ENCODE data around the gene EPS8L3. TPM values are rescaled to one million over a fixed set of nuclear protein-coding genes. Genes with fewer than 3 reads are reported as not detected.

EPS8L3 gene
- polyA plus RNA-seq, 1 donor from 2014 or later = not detected

- Mint-ChIP-seq H3K4me3 (no peak overlapping the region), H3K9me3 (peaks cover 0 to 8% (median 0%) of the 10 kb centered on the region in 3 donors), H3K4me1 (peaks cover 0 to 2% (median 0%) of the 10 kb centered on the region in 3 donors), H3K27me3 (peaks cover 2% of the 10 kb centered on the region), H3K36me3 (no peaks in the 10 kb centered on the region), H3K27ac (no peak overlapping the region)
Observed at GRCh38 chr1:109777436-109777835, 13.7 kb upstream of the EPS8L3 start.

- Mint-ChIP-seq H3K4me1 (peaks cover 0 to 2% (median 0%) of the 10 kb centered on the region in 3 donors), H3K4me3 (no peak overlapping the region), H3K27me3 (peaks cover 2% of the 10 kb centered on the region), H3K27ac (no peak overlapping the region), H3K9me3 (peaks cover 0 to 8% (median 0%) of the 10 kb centered on the region in 3 donors), H3K36me3 (no peaks in the 10 kb centered on the region)
Observed at GRCh38 chr1:109776911-109777310, 13.2 kb upstream of the EPS8L3 start.

DNA sequence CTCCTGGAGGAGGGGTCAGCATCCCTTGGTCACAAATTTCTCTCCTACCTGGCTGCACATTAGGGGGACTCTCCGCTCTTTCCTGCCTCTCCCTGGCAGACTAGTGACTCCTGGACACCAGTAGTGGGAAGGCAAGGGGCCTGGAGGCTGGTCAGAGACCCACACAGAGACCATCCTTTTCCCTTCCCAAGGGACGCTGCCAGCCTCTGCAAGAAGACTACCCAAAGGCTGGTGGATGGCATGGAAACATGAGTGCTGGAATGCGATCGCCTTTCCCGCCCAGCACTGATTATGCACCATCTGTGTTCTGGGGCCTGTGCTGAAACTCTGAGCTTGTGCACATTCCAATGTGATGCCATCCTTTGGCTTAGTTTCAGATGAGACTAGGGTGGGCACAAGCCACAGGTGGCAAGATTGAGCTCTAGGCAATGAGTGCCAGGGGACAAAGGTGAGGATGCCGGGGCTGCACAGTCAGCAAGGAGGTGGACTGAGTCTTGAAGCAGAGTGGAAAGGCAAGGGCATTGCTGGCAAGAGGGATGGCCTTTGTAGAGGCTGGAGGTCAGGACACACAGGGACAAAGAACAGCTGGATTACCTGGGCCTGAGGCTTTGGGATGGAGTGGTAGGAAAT is 12.6 kb upstream of the EPS8L3 start:
- peaks cover 0 to 8% (median 0%) of the 10 kb centered on the region in 3 donors for H3K9me3 Mint-ChIP-seq
- no peak overlapping the region for H3K27ac Mint-ChIP-seq
- no peaks in the 10 kb centered on the region for H3K36me3 Mint-ChIP-seq
- no peak overlapping the region for H3K4me3 Mint-ChIP-seq
- peaks cover 0 to 2% (median 0%) of the 10 kb centered on the region in 3 donors for H3K4me1 Mint-ChIP-seq
- peaks cover 2% of the 10 kb centered on the region for H3K27me3 Mint-ChIP-seq

GRCh38 chr1:109775398-109775797 is 11.7 kb upstream of the EPS8L3 start:
- H3K4me1 Mint-ChIP-seq = peaks cover 0 to 2% (median 0%) of the 10 kb centered on the region in 3 donors
- H3K9me3 Mint-ChIP-seq = peaks cover 0 to under 1% (median 0%) of the 10 kb centered on the region in 3 donors
- H3K27me3 Mint-ChIP-seq = peaks cover 2% of the 10 kb centered on the region
- no peak overlapping the region for H3K4me3 Mint-ChIP-seq
- no peak overlapping the region for H3K27ac Mint-ChIP-seq
- H3K36me3 Mint-ChIP-seq = no peaks in the 10 kb centered on the region

- no peaks in the 10 kb centered on the region for H3K36me3 Mint-ChIP-seq
- no peaks in the 10 kb centered on the region for H3K9me3 Mint-ChIP-seq
- H3K4me1 Mint-ChIP-seq = peaks cover 0 to 2% (median 0%) of the 10 kb centered on the region in 3 donors
- H3K27ac Mint-ChIP-seq = no peak overlapping the region
- peaks cover 2% of the 10 kb centered on the region for H3K27me3 Mint-ChIP-seq
- H3K4me3 Mint-ChIP-seq = no peak overlapping the region
Observed at GRCh38 chr1:109773900-109774485, 10.3 kb upstream of the EPS8L3 start.

GRCh38 chr1:109773203-109773899 is 9.6 kb upstream of the EPS8L3 start:
- Mint-ChIP-seq H3K4me3 (peak overlapping the region in 1 of 4 donors; percentile 38), H3K27me3 (peaks cover 2% of the 10 kb centered on the region), H3K9me3 (no peaks in the 10 kb centered on the region), H3K27ac (peak overlapping the region in 1 of 3 donors; percentile 82), H3K4me1 (peaks cover 0 to 2% (median 0%) of the 10 kb centered on the region in 3 donors), H3K36me3 (no peaks in the 10 kb centered on the region)

- Mint-ChIP-seq H3K27ac (peak overlapping the region in 1 of 3 donors; percentile 82), H3K36me3 (no peaks in the 10 kb centered on the region), H3K9me3 (no peaks in the 10 kb centered on the region), H3K4me3 (no peak overlapping the region), H3K4me1 (peaks cover 0 to 2% (median 0%) of the 10 kb centered on the region in 3 donors), H3K27me3 (peaks cover 2% of the 10 kb centered on the region)
Observed at GRCh38 chr1:109772658-109773202, 9.0 kb upstream of the EPS8L3 start.

DNA sequence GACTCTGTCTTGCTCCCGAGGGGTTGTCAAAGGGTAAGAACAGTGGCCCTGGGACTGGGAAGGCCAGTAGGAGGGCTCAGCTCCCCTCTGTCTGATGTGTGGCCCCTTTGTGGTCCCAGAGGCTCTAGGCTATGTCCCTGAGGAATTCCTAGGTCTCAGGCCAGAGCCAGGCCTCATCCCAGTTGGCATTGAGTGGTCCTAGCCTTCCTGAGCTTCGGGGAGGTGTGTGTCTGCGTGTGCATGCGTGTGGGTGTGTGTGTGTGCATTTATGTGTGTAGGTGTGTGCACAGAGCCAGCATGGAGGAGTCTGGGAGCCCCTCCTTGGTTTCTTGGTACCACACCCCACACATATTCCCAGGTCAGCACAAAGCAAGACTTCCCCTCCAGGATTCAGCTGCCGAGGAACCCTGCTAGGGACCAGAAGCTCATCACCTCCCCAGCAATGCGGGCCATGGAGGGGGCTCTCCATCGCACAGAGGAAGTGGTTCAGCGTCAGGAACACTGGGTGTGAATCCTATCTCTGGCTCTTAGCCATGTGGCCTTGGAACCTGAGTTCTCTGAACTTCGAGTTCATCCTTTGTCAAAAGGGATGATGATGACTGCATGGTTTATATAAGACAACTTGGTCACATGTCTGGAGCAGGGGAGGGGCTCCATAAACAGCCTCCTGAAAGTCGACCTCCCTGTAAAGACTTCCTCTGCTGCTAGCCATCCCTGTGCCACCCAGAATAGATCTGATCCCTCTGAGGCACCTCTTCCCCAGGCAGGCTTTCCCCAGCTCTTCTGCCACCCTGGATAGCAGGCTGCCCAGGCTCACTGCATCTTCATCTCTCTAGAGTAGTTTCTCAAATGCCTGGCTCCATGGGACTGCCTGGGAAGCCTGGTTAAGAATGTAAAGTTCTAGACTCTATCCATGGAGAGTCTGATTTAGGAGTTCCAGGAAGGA is 8.3 kb upstream of the EPS8L3 start:
- no peaks in the 10 kb centered on the region for H3K36me3 Mint-ChIP-seq
- H3K27me3 Mint-ChIP-seq = peaks cover 2% of the 10 kb centered on the region
- H3K4me1 Mint-ChIP-seq = peaks cover 0 to 2% (median 0%) of the 10 kb centered on the region in 3 donors
- no peaks in the 10 kb centered on the region for H3K9me3 Mint-ChIP-seq
- peak overlapping the region in 1 of 3 donors; percentile 82 for H3K27ac Mint-ChIP-seq
- no peak overlapping the region for H3K4me3 Mint-ChIP-seq

DNA sequence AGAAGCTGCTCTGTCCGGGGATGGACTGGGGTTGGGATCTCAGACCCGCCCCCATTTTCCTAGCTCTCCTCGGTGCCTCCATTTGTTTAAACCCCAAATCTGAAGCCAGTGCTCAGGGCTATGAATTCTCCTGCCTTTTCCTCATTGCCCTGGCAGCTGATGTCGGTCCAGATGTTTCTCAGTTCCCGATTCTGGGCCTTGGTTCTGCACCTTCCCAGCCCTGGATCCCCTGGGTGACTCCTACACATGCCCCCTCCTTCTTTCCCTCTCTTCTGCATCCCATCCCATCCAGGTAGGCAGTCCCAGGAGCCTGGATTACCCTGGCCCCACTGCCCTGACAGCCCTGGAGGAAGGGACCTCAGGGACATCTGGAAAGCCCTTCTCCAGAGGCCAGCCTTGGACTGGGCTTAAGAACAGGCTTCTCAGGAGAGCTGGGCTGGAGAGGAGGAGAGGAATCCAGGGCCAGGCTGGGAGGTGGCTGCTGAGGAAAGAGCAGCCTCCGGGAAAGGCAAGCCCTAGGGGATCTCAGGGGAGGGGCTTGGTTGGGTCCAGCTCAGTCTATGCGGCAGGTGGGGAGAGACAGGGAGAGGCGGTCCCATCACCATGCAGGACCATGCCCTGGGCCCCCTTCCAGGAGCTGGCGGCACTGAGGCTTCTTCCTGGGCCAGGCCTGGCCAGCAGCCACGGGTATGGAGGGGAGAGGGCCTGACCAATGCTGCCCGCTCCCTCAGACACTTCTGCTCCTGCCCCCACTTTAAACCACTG is 6.8 kb upstream of the EPS8L3 start:
- Mint-ChIP-seq H3K36me3 (no peaks in the 10 kb centered on the region), H3K4me3 (no peak overlapping the region), H3K9me3 (no peaks in the 10 kb centered on the region), H3K4me1 (peaks cover 0 to 2% (median 0%) of the 10 kb centered on the region in 3 donors), H3K27ac (no peak overlapping the region), H3K27me3 (peaks cover 2% of the 10 kb centered on the region)

DNA sequence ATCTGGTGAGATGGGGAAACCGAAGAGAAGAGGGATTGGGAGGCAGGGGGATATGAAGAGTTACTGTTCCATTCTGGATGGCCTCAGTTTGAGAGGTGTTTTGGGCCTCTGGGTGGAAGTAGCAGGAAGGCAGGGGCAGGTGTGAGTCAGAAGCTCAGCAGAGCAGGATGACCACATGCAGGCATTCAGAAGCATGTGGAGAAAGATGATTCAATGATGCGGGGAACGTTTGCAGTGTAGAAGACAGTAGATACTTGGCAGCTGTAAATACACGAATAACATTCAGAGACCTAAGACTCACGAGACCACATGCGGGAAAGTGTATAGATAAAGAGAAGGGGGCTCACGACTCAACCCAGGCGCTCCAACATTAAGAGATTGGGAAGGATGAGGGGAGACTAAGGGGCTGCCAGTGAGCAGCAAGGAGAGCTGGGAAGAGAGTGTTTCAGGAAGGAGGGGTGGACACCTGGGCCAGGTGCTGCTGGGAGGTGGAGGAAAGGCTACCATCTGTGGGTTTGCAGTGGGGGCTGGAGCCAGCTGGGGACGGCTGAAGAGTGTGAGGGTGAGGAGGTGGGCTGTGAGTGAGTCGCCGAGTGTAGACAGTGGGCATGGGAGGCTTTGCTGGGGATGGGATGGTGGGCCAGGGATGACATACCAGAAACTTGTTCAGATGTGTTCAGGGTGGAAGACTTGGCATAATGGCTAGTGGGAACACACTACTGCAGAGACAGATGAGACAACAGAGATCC is 5.8 kb upstream of the EPS8L3 start:
- H3K9me3 Mint-ChIP-seq = no peaks in the 10 kb centered on the region
- no peak overlapping the region for H3K4me3 Mint-ChIP-seq
- H3K27me3 Mint-ChIP-seq = no peaks in the 10 kb centered on the region
- H3K27ac Mint-ChIP-seq = no peak overlapping the region
- H3K4me1 Mint-ChIP-seq = peaks cover 0 to 2% (median 0%) of the 10 kb centered on the region in 3 donors
- no peaks in the 10 kb centered on the region for H3K36me3 Mint-ChIP-seq

DNA sequence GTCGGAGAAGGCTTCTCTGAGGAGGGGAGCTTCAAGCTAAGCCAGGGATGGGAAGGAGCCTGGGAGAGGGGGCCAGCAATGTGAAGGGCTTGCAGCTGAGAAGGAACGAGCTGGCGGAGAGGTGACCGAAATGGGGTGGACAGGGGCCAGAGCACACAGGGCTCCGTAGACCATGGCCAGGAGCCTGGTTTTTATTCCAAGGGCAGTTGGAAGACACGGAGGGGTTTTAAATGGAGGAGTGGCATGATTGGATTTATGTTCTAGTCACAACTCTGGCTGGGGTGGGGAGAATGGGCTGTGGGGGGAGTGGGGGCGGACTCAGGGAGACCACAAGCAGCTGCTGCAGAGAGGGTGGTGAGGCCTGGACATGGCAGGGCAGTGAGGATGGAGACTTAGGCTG is 5.1 kb upstream of the EPS8L3 start:
- no peak overlapping the region for H3K4me3 Mint-ChIP-seq
- H3K27me3 Mint-ChIP-seq = no peaks in the 10 kb centered on the region
- H3K9me3 Mint-ChIP-seq = no peaks in the 10 kb centered on the region
- H3K4me1 Mint-ChIP-seq = peaks cover 0 to 2% (median 0%) of the 10 kb centered on the region in 3 donors
- no peak overlapping the region for H3K27ac Mint-ChIP-seq
- H3K36me3 Mint-ChIP-seq = no peaks in the 10 kb centered on the region

- no peak overlapping the region for H3K27ac Mint-ChIP-seq
- no peak overlapping the region for H3K4me3 Mint-ChIP-seq
- H3K9me3 Mint-ChIP-seq = no peaks in the 10 kb centered on the region
- no peaks in the 10 kb centered on the region for H3K4me1 Mint-ChIP-seq
- H3K27me3 Mint-ChIP-seq = no peaks in the 10 kb centered on the region
- H3K36me3 Mint-ChIP-seq = no peaks in the 10 kb centered on the region
Observed at GRCh38 chr1:109768335-109768650, 4.6 kb upstream of the EPS8L3 start.

DNA sequence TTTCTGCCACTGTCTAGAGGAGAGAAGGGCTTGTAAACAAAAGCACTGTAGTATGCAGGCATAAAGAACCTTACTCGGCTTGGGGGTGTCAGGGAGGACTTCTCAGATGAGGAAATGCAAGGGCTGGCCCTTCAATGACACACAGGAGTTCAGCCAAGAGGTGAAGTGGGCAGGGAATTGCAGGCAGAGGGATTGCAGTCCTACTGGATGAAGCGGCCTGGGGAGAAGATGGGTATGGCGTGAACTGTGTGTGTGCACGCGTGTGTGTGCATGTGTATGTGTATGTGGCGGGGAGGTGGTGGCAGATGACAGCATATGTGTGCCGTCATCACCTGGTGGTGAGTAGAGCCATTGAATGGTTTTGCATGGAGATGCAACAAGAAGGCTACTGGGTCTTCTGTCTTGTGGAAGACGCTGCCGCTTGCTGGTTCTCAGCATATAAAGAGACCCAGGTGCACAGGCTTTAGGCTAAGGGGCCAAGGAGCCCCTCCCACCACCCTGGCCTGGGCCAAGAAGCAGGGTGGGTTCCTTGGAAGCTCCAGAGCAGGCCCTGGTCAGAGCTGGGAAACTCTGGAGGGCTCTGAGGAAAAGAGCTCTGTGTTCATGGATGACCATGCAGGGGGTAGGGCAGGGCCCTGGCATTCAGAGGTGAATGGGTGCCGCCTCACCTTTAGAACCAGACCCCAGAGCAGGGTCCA is 4.1 kb upstream of the EPS8L3 start:
- no peak overlapping the region for H3K4me3 Mint-ChIP-seq
- H3K27me3 Mint-ChIP-seq = no peaks in the 10 kb centered on the region
- H3K27ac Mint-ChIP-seq = no peak overlapping the region
- peaks cover 0 to 2% (median 0%) of the 10 kb centered on the region in 3 donors for H3K4me1 Mint-ChIP-seq
- H3K36me3 Mint-ChIP-seq = no peaks in the 10 kb centered on the region
- H3K9me3 Mint-ChIP-seq = no peaks in the 10 kb centered on the region

Data from IgD-negative memory B cell (primary cell).